Stimulated activated CD4-positive, alpha-beta T cell treated with anti-CD3 and anti-CD28 coated beads, Interleukin-15, amount 100 ng/mL, for 1 hour (primary cell): Measurements from ENCODE around the gene IGFBP3.

Source experiments
- DNase-seq, 2 donors: peaks; one replicate each; pipeline ENCODE4 v3.0.0-alpha.2; 2020; ENCODE audit warnings: low read depth in 1 of 2, low spot score in 1 of 2

IGFBP3 gene

DNA sequence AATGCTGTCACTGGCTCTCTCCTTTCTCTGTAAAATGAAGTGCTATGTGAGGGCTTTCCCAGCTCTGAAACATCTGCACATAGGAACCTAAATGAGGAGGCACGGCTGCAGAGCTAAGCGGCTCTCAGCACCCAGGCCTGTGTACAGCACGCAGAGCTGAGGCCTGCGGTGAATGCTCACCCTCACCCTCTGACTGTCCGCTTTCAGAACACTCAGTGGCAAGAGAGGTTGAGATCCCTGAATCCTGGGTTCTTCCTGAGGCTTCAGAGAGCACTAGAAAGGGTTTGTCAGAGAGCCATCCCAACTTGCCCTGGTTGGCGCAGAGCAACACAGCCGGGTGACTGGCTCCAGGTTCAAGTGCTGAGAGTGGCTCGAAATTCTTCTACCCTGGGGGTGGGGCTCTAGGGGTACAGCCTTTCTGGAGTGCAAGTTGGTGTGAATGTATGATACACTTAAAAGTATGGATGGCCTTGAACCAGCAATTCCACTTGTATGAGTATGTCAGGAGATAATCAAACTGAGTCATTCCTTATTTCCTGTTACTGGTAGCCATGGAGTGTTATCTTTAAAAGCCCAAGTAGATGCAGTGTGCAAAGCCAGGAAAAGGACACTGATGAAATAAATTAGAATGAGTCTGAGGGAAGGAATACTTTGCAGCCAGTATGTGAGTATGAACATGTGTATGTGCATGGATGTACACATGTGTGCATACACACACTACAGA lies 46.5 kb downstream of the IGFBP3 start:
- no peak for DNase-seq

GRCh38 chr7:45873355-45873754 lies 47.7 kb downstream of the IGFBP3 start:
- no peak for DNase-seq

- DNase-seq = no peak
Measured at GRCh38 chr7:45873035-45873354, 48.1 kb downstream of the IGFBP3 start, which contains the start of gene CCDC201. Gene CCDC201, minus strand, starts transcription at chr7:45873082. Its CDS starts 75 bp downstream, at chr7:45873007.

GRCh38 chr7:45872116-45873034 lies 48.7 kb downstream of the IGFBP3 start:
- no peak for DNase-seq

DNA sequence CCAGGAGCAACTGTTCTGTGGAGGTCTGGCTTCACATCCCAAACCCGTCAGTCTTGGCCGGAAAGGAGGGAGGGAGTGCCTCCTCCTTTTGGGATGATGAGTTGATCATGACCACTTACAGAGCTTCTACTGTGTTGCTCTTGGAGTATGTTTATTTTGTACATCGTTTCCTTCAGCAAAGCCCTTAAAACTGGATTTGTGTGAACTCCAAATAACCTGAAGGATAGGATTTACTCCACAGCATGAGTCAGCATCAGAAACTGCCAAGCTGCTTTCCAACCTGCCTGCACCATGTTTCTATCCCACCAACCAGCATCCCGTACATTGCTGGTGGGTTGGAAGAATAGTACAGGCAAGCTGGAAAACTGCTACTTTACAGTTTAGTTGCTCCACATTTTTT lies 51.6 kb downstream of the IGFBP3 start:
- no peak for DNase-seq

DNA sequence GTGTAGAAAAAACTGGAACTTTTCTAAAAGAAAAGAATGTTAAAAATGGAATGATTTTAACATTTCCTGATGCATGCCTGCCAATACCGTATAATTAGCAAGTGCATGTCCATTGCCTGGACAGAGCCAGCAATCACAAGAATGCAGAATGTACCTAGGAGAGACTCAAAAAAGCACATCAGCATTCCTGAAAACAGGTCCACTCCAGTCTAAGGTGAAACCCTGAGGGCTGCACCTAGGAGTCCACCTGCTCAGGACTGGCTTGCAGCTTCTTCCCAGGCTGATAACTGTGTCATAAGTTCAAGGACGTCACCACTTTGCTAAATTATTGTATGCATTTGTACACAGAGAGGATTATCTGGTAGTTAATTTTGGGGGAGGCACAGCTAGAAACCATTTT lies 53.6 kb downstream of the IGFBP3 start:
- no peak for DNase-seq

DNA sequence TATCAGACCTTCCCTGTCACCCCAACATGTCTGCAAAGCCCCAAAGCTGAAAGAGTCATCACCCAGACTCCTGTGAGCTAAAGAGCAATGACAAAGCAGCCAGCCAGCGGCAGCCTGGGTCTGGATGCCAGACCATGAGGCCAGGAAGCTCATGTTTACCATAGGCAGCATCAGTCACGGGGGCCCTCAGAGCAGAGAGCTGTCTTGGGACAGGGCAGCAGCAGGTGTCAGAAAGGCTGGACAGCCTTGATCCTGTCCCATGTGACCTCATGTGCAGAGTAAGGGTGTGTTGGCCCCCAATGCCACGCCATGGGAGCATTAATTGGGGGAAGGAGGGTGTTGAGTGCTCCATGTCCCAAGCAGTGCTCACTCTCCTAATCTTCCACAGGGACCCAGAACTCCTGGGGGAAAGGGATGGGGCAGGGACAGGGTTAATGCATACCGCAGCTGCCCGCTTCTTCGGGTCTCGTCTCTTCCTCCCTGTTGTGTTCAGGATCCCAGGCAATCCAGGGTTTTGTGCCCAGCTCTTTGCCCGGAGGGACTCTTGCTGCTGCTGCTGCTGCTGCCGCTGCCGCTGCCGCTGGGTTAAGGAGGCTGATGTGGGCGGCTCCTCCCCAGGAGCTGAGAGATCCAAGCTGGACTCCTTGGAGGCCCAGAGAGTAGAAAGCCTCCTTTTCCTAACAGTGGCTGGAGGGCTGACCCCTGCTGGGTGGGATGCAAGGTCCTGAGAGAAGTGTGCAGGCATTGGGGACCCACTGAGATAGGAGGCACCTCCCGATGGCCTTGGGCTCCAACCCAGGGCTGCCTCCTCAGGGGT lies 55.3 kb downstream of the IGFBP3 start:
- no peak for DNase-seq

GRCh38 chr7:45863715-45864114 lies 57.4 kb downstream of the IGFBP3 start:
- no peak for DNase-seq
